Measurements from ENCODE around the gene DCTPP1. TPM values are rescaled to one million over a fixed set of nuclear protein-coding genes. Genes with fewer than 3 reads are reported as not detected.

Gene DCTPP1
- total RNA-seq, 1 donor from 2014 or later = 28.9 TPM

DNA sequence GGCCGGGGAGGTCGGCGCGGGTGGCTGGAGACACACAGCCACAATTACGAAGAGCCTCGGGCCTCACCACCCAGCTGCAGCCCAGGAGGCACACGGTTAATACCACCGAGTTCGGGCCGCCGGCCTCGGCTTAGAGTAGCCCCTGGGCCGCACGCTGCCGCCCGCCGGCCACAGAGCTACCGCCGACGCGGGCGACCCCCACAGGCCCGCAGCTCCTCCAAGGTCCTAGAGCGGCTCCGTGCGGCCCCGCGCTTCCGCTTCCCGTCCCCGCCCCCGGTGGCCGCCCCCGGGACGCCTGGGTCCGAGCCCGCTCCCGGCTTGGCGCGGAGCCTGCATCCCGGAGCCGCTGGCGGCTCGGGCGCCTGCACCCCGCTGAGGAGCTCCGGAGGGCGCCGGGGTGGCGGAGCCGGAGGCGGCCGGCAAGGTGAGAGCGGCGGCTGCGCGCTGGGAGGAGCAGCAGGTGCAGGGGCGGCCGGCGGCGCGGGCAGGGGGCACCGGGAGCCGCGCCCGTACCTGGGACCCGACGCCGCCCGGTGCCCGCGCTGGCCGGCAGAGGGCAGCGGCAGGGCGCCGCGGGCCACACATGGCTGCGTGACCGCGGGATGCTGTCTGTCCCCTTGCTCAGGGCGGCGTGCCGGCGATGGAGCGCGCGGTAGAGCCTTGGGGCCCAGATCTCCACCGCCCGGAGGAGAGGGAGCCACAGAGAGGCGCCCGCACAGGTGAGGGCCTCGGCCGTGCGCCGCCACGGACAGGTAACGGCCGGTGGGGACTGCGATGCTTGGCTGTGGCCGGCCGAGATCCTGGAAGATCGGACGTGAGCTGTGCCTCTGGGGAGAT is 34.5 kb downstream of the DCTPP1 start, which contains the start of gene ZNF48:
Gene ZNF48 (plus strand): TSS at position 266 of the 837 bp plus-strand sequence. CDS start 375 bp downstream, at position 641.
- FAIRE-seq (no peak), DNase-seq (ENCODE audit: low spot score in 2 of 2) (peak; percentile 94 to 96)

GRCh38 chr16:30394592-30395154 is 35.2 kb downstream of the DCTPP1 start:
- DNase-seq (ENCODE audit: low spot score in 2 of 2) (no peak), FAIRE-seq (no peak)

DNA sequence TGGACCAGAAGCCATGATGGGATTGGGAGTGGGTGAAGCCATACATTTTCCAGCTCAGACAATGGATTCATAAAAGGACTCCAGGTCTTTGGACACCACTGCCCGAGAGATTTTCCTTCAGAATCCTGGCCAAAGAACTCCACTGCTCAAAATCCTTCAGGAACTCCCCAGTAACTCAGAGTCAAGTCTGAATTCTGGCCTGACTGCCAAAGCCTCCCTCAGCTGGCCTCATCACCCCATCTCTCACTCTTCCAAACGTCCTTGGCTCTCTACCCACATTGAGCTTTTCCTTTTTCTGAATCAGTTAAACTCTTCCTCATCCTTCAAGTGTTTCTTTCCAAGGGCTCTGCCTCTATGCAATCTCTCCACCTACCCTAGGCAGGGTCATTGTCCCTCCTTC is 46.3 kb downstream of the DCTPP1 start:
- no peak for DNase-seq (ENCODE audit: low spot score in 2 of 2)
- no peak for FAIRE-seq

DNA sequence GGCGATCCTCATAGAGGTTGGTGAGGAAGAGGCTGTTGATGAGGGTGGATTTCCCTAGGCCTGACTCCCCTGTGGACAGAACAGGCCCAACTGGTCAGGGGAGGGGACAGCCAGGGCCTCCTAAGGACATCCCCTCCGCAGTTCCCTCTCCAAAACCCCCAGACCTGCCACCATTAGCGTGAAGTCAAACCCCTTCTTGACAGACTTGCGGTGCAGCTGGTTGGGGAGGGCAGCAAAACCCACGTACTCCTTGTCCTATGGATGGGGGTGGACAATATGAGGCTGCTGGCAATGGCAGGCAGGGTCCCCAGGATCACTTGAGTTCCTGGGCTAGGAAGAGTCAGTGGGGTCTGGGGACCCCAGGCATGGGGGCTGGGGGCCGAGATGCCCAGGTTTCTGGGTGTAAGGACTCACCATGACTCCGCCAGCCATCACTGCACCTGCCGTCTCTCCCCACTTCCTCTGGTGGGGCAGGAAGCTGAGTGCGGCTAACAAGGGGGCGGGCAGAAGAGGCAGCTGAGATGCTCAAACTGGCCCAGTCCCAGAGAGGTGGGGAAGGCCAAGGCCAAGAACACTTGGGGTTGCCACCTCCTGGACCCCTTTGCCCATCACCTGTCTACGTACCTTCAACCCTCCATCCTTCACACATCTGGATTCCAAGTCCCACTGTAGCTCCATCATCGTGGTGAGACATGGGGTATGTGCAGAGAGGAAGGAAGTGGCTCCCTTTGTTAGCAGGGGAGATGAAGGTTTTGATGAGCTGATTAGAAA is 47.5 kb downstream of the DCTPP1 start, which contains the start of gene SEPTIN1:
Gene SEPTIN1 (minus strand): TSS at position 451 of the 771 bp plus-strand sequence. CDS start 19 bp downstream, at position 432.
- DNase-seq (ENCODE audit: low spot score in 2 of 2) (no peak), FAIRE-seq (no peak)

DNA sequence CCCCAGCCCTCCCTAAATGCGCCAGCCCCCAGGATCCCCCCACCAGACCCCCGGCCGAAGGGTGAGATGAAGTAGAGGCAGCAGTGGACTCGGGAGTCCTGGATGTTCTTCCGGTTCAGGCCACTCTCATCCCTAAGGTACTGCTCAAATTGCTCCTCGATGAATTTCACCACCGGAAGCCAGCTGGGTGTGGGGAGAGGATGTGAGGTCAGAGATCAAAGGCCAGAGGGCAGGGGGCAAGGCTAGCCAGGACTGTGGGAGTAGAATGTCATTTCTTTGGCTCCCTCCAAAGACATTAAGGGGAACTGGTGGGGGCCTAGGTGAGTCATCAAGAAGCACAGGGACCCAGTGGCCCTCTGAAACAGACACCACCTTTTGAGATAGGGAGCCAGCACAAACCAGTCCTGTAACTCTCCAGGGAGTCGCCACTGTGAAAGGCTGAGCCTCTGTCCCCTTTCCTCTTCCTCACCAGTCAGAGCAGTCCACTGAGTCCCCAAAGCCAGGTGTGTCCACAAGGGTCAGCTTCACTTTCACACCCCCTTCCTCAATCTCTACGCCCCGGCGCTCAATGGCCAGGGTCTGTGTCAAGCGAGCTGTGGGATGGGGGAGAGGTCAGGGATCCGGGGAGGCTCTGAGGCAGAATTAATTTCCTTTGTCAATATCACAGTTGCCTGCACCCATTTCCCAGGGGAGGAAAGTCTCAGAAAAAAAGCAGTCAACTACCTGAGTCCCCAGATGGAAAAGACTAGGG is 48.4 kb downstream of the DCTPP1 start:
- FAIRE-seq (no peak), DNase-seq (ENCODE audit: low spot score in 2 of 2) (no peak)

- FAIRE-seq = no peak
These were observed 49.0 kb downstream of the DCTPP1 start for GRCh38 chr16:30380803-30381208.

DNA sequence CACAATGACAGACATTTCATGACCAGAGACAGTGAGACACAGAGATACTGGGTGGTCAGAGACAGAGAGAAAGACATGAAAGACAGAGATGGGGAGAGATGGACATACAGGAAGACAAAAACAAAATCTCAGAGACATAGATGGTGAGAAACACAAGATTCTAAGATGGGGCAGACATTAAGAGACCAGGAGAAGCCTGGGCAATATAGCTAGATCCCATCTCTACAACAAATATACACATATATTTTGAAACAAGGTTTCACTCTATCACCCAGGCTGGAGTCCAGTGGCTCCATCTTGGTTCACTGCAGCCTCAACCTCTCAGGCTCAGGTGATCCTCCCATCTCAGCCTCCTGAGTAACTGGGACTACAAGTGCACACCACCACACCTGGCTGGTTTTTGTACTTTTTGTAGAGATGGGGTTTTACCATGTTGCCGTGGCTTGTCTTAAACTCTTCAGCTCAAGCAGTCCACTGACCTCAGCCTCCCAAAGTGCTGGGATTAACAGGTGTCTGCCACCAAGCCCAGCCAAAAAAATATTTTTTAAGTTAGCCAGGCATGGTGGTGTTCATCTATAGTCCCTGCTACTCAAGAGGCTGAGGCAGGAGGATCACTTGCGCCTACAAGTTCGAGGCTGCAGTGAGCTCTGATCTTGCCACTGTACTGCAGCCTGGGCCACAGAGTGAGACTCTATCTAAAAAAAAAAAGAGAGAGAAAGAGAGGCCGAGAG is 49.6 kb downstream of the DCTPP1 start:
- FAIRE-seq = no peak
- DNase-seq (ENCODE audit: low spot score in 2 of 2) = no peak

More at GRCh38 chr16:30380803-30381208, 49.0 kb downstream of the DCTPP1 start:
- no peak for DNase-seq (ENCODE audit: low spot score in 2 of 2)

DNA sequence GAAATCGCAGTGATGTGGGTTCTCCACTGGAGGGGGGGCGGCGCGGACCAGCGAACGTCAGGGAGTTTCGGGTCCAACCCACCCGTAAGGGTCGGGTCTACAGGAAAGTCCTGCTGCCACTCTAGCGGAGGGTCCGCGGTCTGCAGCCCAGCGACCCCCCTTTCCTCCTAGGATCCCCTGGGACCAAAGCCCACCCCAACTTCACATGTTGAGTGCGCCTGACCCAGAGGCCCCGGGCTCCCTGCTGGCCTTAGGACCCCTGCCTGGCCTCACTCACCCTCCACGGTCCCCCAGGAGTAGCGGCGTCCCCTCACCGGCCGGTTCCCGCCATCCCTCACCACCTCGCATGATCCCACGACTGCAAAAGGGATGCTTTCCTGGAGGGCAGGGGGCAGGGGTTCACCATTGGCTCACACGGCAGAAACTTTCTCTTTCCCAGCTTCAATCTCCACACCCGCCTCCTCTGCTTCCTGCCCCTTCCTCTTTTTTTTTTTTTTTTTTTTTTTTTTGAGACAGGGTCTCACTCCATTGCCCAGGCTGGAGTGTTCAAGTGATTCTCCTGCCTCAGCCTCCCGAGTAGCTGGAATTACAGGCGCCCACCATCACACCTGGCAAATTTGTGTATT is 50.6 kb downstream of the DCTPP1 start:
- FAIRE-seq (no peak), DNase-seq (ENCODE audit: low spot score in 2 of 2) (no peak)

DNA sequence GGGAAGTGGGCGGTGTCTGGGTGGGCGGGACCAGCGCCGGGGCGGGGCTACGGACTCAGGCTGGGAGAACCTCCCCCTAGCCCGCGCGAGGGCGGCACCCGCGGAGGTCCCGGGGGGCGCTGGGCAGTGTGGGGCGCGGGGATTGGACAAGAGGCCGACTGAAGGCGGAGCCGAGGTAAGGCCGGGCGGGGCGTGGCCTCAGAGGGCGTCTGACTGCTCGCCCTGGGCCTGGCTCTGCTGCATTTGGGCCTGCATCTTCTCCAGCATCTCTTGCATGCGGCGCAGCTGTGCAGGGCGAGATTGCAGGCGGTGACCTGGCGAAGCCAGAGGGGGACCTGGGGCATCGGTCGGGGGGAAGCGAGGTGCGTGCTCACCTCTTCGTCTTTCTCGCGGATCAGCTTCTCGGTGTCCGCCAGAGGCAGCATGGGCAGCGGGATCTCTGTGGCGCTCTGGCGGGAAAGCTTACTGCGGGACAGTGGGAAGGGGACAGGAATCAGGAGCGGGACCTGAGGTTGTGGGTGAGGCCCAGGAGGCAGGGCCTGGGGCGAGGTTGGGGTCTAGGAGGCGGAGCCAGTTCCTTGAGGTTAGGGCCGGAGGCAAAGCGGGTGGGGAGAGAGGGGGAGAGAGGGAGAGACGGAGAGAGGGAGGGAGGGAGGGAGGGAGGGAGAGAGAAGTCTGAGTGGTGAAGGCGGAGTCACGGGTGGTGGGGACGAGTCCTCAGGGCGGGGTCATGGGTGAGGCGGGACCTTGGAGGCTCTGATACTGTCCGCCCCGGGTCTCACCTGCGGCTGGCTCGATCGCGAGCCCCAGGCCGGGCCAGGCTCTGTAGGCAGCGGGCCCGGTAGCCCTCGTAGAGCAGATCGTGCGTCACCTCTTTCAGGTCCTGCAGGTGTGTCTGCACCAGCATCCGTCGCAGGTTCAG is 51.3 kb downstream of the DCTPP1 start:
- DNase-seq (ENCODE audit: low spot score in 2 of 2) (peak; percentile 96 to 99), FAIRE-seq (no peak)

GRCh38 chr16:30377812-30378235 is 52.0 kb downstream of the DCTPP1 start:
- no peak for FAIRE-seq
- peak; percentile 85 to 87 for DNase-seq (ENCODE audit: low spot score in 2 of 2)

DNA sequence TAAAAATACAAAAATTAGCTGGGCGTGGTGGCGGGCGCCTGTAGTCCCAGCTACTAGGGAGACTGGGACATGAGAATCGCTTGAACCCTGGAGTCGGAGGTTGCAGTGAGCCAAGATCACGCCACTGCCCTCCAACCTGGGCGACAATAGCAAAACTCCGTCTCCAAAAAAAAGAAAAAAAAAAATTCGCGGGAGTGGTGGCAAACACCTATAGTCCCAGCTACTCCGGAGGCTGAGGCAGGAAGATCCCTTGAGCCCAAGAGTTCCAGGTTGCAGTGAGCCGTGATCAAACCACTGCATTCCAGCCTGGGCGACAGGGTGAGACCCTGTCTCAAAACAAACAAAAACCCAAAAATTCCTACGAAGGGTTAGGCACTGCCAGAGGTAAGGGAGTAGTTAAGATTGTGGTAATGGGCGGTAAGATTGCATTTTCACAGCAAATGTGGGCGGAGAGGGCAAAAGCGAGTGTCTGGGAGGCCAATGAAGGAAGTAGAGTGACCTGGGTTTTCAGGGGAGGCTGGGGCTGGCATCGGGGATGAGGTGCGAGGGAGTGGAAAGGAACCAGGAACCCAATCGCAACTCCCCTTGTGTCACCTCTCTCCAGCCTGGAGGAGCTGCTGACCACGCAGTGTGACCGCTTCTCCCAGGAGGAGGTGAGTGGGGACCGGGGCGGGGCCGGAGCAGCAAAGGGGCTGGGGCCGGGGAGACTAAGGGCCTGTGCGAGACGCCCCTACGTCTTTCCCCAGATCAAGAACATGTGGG is 52.6 kb downstream of the DCTPP1 start:
- no peak for DNase-seq (ENCODE audit: low spot score in 2 of 2)
- no peak for FAIRE-seq

DNA sequence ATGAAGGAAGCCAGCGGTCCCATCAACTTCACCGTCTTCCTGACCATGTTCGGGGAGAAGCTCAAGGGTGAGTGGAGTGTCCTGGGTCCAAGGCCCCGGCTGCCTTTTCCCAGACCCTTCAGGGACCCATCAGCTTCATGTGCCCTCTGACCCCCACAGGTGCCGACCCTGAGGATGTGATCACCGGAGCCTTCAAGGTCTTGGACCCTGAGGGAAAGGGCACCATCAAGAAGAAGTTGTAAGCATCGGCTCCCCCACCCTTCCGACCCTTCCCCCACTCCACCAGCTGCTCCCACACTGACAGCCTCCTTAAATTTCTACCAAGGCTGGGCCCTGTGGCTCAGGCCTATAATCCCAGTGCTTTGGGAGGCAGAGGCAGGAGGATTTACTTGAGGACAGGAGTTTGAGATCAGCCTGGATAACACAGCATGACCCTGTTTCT is 53.3 kb downstream of the DCTPP1 start:
- no peak for FAIRE-seq
- no peak for DNase-seq (ENCODE audit: low spot score in 2 of 2)

DNA sequence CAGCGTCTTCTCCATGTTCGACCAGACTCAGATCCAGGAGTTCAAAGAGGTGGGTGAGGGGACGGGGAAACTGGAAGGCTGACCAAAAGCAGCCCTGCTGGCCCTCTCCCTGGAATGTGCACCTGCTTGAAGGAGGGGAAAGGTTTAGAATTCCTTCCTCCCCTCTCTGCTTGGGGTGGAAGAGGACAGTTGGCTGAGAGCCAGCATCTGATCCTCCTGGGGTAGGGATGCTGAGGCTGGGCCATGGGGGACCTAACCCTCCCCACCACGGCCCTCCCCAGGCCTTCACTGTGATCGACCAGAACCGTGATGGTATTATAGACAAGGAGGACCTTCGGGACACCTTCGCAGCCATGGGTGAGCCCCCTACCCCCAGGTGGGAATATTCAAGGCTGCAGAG is 54.0 kb downstream of the DCTPP1 start:
- DNase-seq (ENCODE audit: low spot score in 2 of 2) (no peak), FAIRE-seq (no peak)

DNA sequence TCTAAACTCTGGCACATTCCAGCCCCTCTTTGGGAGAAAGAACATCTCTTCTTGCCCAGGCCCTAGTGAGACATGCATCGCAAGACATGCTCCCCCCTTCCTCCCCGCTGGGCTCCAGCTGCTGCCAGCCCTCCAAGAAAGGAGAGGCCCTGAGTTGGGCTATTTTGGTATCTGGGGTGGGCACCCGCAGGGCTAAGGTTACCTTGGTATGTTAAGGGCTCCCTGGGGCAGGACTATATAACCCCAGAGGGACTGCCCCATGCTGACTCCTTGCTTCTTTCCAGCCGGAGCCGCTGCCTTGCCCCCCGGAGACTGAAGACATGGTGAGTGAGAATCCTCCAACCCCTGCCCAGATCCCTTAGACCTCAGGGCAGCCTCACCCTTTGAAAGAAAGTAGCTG is 55.3 kb downstream of the DCTPP1 start, which contains the start of gene MYL11:
Gene MYL11 (plus strand): TSS at position 265 of the 400 bp plus-strand sequence. CDS start 56 bp downstream, at position 321.
- no peak for DNase-seq (ENCODE audit: low spot score in 2 of 2)
- no peak for FAIRE-seq
